ENCODE measurements around the gene ARID1A. TPM values are rescaled to one million over a fixed set of nuclear protein-coding genes. Genes with fewer than 3 reads are reported as not detected.

The ARID1A gene
- total and polyA plus RNA-seq, 2 experiments from 2014 or later, result 50.0 to 104 TPM

DNA sequence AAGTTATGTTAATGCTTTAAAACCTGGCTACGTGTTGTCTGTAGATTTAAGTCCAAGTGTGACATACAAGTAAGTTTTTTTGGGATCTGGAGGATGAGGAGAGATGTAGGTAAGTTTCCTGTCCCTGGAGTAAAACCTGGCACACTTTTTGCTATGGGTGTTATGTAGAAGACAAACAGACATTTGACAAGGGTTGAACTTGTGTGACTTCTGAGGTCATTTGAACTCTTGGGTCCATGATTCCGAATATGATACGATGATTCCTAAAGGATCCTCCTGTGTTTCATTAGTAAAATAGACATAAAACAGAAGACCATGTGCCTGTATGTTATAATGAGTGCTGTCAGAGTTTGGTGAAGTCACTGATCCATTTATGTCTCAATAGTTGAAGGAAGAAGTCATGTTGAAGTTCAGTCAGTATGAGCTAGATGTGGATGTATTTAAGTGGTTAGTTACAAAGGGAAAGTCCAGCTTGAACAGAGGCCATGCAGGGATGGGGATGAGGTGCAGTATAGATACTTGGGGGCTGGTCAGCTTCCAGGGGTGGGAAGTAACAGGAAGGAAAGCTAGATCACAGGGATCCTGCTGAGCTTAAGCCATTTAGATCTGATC is 44.3 kb downstream of the ARID1A start:
- peaks cover 76% of the 10 kb centered on the region for H3K79me2 ChIP-seq (replicated peaks; ENCODE audit: insufficient read depth)
- DNase-seq (ENCODE audit: low spot score), result no peak
- no peaks in the 10 kb centered on the region for H3K27me3 ChIP-seq (ENCODE audit: insufficient read depth)
- H3K27ac ChIP-seq (ENCODE audit: low read depth), result no peak overlapping the region
- Mint-ChIP-seq H3K27ac (no peak overlapping the region), H3K9me3 (no peaks in the 10 kb centered on the region), H3K4me3 (no peak overlapping the region), H3K36me3 (ENCODE audit: low read depth) (peaks cover 75% of the 10 kb centered on the region), H3K4me1 (peaks cover 26% of the 10 kb centered on the region), H3K27me3 (ENCODE audit: insufficient read depth, low read depth, poor library complexity) (peaks cover 12% of the 10 kb centered on the region)
- peaks cover 42% of the 10 kb centered on the region for H4K20me1 ChIP-seq (replicated peaks; ENCODE audit: insufficient read depth)
- H3K36me3 ChIP-seq (ENCODE audit: insufficient read depth), result peaks cover 40% of the 10 kb centered on the region
- H3F3A ChIP-seq (replicated peaks; ENCODE audit: low read depth), result 0 out of 2 replicates have a peak, but pooled peaks cover 6% of the 10 kb centered on the region
- H3K4me1 ChIP-seq (ENCODE audit: insufficient read depth), result peaks cover 12% of the 10 kb centered on the region
- H3K4me2 ChIP-seq, result no peak overlapping the region
- no peak overlapping the region for H3K4me3 ChIP-seq
- H3K9me2 ChIP-seq (ENCODE audit: insufficient read depth), result no peaks in the 10 kb centered on the region
- TF ChIP-seq STAT1 (IDR thresholded peaks at IDR 0.05; ENCODE audit: unreplicated experiment) (no peak), POLR2AphosphoS5 (IDR thresholded peaks at IDR 0.05; ENCODE audit: low read depth) (no peak), EZH2phosphoT487 (IDR thresholded peaks at IDR 0.05; ENCODE audit: unreplicated experiment) (no peak), ZNF114 (CRISPR knock-in tag; IDR thresholded peaks at IDR 0.05) (no peak), EZH2 (IDR thresholded peaks at IDR 0.05; ENCODE audit: low read depth, unreplicated experiment) (no peak), CREB1 (CRISPR knock-in tag; IDR thresholded peaks at IDR 0.05; ENCODE audit: low read depth) (no peak), ZNF331 (CRISPR knock-in tag; IDR thresholded peaks at IDR 0.05; ENCODE audit: low read depth) (no peak), JUNB (IDR thresholded peaks at IDR 0.05; ENCODE audit: unreplicated experiment) (no peak), NANOG (IDR thresholded peaks at IDR 0.05; ENCODE audit: borderline replicate concordance) (no peak)
- TF ChIP-seq, protein P1, sequence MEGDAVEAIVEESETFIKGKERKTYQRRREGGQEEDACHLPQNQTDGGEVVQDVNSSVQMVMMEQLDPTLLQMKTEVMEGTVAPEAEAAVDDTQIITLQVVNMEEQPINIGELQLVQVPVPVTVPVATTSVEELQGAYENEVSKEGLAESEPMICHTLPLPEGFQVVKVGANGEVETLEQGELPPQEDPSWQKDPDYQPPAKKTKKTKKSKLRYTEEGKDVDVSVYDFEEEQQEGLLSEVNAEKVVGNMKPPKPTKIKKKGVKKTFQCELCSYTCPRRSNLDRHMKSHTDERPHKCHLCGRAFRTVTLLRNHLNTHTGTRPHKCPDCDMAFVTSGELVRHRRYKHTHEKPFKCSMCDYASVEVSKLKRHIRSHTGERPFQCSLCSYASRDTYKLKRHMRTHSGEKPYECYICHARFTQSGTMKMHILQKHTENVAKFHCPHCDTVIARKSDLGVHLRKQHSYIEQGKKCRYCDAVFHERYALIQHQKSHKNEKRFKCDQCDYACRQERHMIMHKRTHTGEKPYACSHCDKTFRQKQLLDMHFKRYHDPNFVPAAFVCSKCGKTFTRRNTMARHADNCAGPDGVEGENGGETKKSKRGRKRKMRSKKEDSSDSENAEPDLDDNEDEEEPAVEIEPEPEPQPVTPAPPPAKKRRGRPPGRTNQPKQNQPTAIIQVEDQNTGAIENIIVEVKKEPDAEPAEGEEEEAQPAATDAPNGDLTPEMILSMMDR (conservative IDR thresholded peaks at IDR 0.05; ENCODE audit: low read depth in 2 of 2), result no peak
- TF ChIP-seq, protein P2, sequence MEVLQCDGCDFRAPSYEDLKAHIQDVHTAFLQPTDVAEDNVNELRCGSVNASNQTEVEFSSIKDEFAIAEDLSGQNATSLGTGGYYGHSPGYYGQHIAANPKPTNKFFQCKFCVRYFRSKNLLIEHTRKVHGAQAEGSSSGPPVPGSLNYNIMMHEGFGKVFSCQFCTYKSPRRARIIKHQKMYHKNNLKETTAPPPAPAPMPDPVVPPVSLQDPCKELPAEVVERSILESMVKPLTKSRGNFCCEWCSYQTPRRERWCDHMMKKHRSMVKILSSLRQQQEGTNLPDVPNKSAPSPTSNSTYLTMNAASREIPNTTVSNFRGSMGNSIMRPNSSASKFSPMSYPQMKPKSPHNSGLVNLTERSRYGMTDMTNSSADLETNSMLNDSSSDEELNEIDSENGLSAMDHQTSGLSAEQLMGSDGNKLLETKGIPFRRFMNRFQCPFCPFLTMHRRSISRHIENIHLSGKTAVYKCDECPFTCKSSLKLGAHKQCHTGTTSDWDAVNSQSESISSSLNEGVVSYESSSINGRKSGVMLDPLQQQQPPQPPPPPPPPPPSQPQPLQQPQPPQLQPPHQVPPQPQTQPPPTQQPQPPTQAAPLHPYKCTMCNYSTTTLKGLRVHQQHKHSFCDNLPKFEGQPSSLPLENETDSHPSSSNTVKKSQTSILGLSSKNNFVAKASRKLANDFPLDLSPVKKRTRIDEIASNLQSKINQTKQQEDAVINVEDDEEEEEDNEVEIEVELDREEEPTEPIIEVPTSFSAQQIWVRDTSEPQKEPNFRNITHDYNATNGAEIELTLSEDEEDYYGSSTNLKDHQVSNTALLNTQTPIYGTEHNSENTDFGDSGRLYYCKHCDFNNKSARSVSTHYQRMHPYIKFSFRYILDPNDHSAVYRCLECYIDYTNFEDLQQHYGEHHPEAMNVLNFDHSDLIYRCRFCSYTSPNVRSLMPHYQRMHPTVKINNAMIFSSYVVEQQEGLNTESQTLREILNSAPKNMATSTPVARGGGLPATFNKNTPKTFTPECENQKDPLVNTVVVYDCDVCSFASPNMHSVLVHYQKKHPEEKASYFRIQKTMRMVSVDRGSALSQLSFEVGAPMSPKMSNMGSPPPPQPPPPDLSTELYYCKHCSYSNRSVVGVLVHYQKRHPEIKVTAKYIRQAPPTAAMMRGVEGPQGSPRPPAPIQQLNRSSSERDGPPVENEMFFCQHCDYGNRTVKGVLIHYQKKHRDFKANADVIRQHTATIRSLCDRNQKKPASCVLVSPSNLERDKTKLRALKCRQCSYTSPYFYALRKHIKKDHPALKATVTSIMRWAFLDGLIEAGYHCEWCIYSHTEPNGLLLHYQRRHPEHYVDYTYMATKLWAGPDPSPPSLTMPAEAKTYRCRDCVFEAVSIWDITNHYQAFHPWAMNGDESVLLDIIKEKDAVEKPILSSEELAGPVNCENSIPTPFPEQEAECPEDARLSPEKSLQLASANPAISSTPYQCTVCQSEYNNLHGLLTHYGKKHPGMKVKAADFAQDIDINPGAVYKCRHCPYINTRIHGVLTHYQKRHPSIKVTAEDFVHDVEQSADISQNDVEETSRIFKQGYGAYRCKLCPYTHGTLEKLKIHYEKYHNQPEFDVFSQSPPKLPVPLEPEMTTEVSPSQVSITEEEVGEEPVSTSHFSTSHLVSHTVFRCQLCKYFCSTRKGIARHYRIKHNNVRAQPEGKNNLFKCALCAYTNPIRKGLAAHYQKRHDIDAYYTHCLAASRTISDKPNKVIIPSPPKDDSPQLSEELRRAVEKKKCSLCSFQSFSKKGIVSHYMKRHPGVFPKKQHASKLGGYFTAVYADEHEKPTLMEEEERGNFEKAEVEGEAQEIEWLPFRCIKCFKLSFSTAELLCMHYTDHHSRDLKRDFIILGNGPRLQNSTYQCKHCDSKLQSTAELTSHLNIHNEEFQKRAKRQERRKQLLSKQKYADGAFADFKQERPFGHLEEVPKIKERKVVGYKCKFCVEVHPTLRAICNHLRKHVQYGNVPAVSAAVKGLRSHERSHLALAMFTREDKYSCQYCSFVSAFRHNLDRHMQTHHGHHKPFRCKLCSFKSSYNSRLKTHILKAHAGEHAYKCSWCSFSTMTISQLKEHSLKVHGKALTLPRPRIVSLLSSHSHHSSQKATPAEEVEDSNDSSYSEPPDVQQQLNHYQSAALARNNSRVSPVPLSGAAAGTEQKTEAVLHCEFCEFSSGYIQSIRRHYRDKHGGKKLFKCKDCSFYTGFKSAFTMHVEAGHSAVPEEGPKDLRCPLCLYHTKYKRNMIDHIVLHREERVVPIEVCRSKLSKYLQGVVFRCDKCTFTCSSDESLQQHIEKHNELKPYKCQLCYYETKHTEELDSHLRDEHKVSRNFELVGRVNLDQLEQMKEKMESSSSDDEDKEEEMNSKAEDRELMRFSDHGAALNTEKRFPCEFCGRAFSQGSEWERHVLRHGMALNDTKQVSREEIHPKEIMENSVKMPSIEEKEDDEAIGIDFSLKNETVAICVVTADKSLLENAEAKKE (CRISPR knock-in tag; IDR thresholded peaks at IDR 0.05), result no peak
- TF ChIP-seq, protein P3, sequence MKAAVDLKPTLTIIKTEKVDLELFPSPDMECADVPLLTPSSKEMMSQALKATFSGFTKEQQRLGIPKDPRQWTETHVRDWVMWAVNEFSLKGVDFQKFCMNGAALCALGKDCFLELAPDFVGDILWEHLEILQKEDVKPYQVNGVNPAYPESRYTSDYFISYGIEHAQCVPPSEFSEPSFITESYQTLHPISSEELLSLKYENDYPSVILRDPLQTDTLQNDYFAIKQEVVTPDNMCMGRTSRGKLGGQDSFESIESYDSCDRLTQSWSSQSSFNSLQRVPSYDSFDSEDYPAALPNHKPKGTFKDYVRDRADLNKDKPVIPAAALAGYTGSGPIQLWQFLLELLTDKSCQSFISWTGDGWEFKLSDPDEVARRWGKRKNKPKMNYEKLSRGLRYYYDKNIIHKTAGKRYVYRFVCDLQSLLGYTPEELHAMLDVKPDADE (IDR thresholded peaks at IDR 0.05), result no peak
- TF ChIP-seq, protein P4, sequence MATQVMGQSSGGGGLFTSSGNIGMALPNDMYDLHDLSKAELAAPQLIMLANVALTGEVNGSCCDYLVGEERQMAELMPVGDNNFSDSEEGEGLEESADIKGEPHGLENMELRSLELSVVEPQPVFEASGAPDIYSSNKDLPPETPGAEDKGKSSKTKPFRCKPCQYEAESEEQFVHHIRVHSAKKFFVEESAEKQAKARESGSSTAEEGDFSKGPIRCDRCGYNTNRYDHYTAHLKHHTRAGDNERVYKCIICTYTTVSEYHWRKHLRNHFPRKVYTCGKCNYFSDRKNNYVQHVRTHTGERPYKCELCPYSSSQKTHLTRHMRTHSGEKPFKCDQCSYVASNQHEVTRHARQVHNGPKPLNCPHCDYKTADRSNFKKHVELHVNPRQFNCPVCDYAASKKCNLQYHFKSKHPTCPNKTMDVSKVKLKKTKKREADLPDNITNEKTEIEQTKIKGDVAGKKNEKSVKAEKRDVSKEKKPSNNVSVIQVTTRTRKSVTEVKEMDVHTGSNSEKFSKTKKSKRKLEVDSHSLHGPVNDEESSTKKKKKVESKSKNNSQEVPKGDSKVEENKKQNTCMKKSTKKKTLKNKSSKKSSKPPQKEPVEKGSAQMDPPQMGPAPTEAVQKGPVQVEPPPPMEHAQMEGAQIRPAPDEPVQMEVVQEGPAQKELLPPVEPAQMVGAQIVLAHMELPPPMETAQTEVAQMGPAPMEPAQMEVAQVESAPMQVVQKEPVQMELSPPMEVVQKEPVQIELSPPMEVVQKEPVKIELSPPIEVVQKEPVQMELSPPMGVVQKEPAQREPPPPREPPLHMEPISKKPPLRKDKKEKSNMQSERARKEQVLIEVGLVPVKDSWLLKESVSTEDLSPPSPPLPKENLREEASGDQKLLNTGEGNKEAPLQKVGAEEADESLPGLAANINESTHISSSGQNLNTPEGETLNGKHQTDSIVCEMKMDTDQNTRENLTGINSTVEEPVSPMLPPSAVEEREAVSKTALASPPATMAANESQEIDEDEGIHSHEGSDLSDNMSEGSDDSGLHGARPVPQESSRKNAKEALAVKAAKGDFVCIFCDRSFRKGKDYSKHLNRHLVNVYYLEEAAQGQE (IDR thresholded peaks at IDR 0.05; ENCODE audit: unreplicated experiment), result no peak
- H2AFZ ChIP-seq, result no peak overlapping the region
- ATAC-seq, result no peak

Measured in GM23338 (cell line).